Left lung (tissue), 10 donors: ENCODE measurements around the gene DNASE2B. TPM values are rescaled to one million over a fixed set of nuclear protein-coding genes. Genes with fewer than 3 reads are reported as not detected.

Experiments used
- ATAC-seq: fragments of 200-7000 bp; cut with Tn5 transposase; one replicate; pipeline ENCODE4 v1.9.1; 2020; ENCODE audit warnings: moderate library complexity
- DNase-seq, 4 donors: peaks; one replicate each; pipeline ENCODE4 v3.0.0-alpha.2; 2013 to 2020
- H3K27ac ChIP-seq, 2 donors: fragments of 200-600 bp; sonication (generic) in 1 of 2; one replicate each; pipeline versions ENCODE4 v1.5.0 to v1.8.0; 2020 to 2021
- H3K27me3 ChIP-seq, 2 donors: fragments of 200-600 bp; sonication (generic) in 1 of 2; one replicate each; pipeline versions ENCODE4 v1.5.0 to v1.8.0; 2020 to 2021
- H3K36me3 ChIP-seq, 2 donors: fragments of 200-600 bp; sonication (generic) in 1 of 2; one replicate each; pipeline versions ENCODE4 v1.5.0 to v1.8.0; 2020 to 2021
- H3K4me1 ChIP-seq, 2 donors: fragments of 200-600 bp; one replicate each; pipeline ENCODE4 v1.8.0; 2021
- H3K4me3 ChIP-seq, 2 donors: fragments of 200-600 bp; sonication (generic) in 1 of 2; one replicate each; pipeline versions ENCODE4 v1.5.0 to v1.8.0; 2020 to 2021; ENCODE audit warnings: mild to moderate bottlenecking in 1 of 2
- H3K9me3 ChIP-seq, 2 donors: fragments of 200-600 bp; sonication (generic) in 1 of 2; one replicate each; pipeline versions ENCODE4 v1.5.0 to v1.8.0; 2020 to 2021
- intact Hi-C, 2 donors: fragments of 100-400 bp; cut with DNase I; formaldehyde crosslinking; loops; one replicate each; pipeline versions ENCODE4 v1.11.2 to v1.14.2; 2022
- polyA plus RNA-seq, 6 donors: library from polyadenylated mRNA; unstranded; fragments of 120-200 nt; gene quantifications; one replicate each; pipeline ENCODE4 v1.2.1, GENCODE V29; 2013; ENCODE audit not compliant: insufficient read length in 6 of 6
- total RNA-seq, 2 donors: library from RNA; stranded (reverse); fragmentation: NEBNext Ultra II Directional; extraction: Animal tissue kit (Norgen Biotek cat#: 25700); gene quantifications; one replicate each; pipeline ENCODE4 v1.2.1, GENCODE V29; 2021
- TF ChIP-seq, protein P1 (sequence below), 2 donors: fragments of 200-600 bp; sonication (generic) in 1 of 2; IDR thresholded peaks; one replicate each; pipeline versions ENCODE4 v1.5.0 to v1.8.0; 2021; ENCODE audit warnings: antibody characterized with exemption in 2 of 2
- donor health status: DM: no; HTN: yes; CAD: no.
- donor health status: DM: no; HTN: no; CAD: no.

The DNASE2B gene
- total and polyA plus RNA-seq, 8 donors: 0.11 to 2.7 (median 0.35) TPM; not detected in 3

- no peak overlapping the region for H3K27ac ChIP-seq
- no peak overlapping the region for H3K4me3 ChIP-seq
- H3K4me1 ChIP-seq: no peaks in the 10 kb centered on the region
- H3K9me3 ChIP-seq: peaks cover 0 to 4% of the 10 kb centered on the region in 2 donors
- DNase-seq: no peak
- no peaks in the 10 kb centered on the region for H3K27me3 ChIP-seq
- no peak for ATAC-seq
- H3K36me3 ChIP-seq: no peaks in the 10 kb centered on the region
- TF ChIP-seq, protein P1, sequence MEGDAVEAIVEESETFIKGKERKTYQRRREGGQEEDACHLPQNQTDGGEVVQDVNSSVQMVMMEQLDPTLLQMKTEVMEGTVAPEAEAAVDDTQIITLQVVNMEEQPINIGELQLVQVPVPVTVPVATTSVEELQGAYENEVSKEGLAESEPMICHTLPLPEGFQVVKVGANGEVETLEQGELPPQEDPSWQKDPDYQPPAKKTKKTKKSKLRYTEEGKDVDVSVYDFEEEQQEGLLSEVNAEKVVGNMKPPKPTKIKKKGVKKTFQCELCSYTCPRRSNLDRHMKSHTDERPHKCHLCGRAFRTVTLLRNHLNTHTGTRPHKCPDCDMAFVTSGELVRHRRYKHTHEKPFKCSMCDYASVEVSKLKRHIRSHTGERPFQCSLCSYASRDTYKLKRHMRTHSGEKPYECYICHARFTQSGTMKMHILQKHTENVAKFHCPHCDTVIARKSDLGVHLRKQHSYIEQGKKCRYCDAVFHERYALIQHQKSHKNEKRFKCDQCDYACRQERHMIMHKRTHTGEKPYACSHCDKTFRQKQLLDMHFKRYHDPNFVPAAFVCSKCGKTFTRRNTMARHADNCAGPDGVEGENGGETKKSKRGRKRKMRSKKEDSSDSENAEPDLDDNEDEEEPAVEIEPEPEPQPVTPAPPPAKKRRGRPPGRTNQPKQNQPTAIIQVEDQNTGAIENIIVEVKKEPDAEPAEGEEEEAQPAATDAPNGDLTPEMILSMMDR (IDR thresholded peaks at IDR 0.05): no peak
- intact Hi-C loops: no loop called here
Measured at GRCh38 chr1:84425150-84425896, 27.0 kb downstream of the DNASE2B start.

DNA sequence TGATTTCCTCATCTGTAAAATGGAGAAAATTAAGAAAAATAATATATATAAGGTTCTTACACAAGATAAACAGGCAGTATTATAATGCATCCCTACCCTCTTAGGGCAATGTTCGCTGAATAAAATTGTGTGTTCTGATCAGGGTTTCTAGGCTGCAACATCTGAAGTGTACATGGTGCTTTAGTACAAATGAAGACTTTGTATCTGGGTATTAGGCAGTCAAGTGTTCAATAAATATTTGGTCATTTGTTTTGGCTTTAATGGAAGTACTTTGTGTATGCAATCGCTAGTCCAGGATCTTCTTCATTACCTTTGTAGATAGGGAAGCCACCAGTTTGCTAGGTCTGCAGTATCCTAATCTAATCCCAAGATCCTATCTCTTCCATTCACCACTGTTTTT is 28.1 kb downstream of the DNASE2B start:
- TF ChIP-seq, protein P1 (IDR thresholded peaks at IDR 0.05): no peak
- ATAC-seq: no peak
- intact Hi-C loops: no loop called here

DNA sequence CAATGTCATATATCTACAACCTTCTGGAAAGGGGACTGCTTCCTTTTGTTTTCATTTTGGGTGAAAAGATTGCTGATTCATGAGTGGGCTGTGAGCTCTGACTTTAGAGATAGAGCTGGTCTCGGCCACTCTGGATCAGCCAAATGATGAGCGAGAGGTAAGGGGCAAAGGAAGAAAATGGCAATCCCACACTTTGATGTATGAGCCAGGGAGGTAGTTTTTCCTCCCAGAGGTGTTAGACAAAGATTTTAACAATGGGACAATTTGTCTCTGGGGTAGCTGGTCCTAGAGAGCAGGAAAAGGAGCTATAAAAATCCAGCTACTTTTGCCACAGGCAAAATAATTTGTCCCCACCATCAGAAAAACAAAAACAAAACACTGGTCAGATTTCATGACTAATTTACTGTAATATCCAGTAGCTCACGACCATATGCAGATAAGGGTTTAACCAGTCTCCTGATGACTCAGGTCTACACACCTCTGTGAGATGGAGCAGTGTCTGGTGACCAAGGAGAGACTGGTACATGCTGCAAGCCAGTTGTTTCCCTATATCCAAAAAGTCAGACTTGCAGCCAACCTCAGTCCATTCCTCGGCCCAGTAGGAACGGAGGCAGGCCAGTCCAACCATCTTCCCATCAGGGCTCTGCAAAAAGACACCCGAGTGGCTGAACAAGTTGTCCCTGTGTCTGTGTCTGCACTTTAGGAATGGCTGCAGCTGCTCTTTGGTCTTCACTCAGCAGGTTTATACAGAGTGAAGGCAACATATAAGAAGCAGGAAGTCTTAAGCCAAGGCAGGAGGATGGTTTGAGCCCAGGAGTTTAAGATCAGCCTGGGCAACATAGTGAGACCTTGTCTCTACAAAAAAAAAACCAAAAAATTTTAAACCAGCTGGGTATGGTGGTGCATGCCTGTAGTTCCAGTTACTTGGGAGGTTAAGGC is 29.2 kb downstream of the DNASE2B start:
- no peaks in the 10 kb centered on the region for H3K36me3 ChIP-seq
- TF ChIP-seq, protein P1 (IDR thresholded peaks at IDR 0.05): no peak
- no peaks in the 10 kb centered on the region for H3K4me1 ChIP-seq
- no peak for ATAC-seq
- intact Hi-C loops: no loop called here
- DNase-seq: no peak
- no peaks in the 10 kb centered on the region for H3K27me3 ChIP-seq
- peaks cover 0 to 4% of the 10 kb centered on the region in 2 donors for H3K9me3 ChIP-seq
- H3K4me3 ChIP-seq: no peak overlapping the region
- H3K27ac ChIP-seq: no peak overlapping the region

More for the DNA sequence above, 28.1 kb downstream of the DNASE2B start:
- Histone ChIP-seq H3K27me3 (no peaks in the 10 kb centered on the region), H3K4me1 (no peaks in the 10 kb centered on the region), H3K27ac (no peak overlapping the region), H3K4me3 (no peak overlapping the region), H3K9me3 (peaks cover 0 to 4% of the 10 kb centered on the region in 2 donors), H3K36me3 (no peaks in the 10 kb centered on the region)
- DNase-seq: no peak

DNA sequence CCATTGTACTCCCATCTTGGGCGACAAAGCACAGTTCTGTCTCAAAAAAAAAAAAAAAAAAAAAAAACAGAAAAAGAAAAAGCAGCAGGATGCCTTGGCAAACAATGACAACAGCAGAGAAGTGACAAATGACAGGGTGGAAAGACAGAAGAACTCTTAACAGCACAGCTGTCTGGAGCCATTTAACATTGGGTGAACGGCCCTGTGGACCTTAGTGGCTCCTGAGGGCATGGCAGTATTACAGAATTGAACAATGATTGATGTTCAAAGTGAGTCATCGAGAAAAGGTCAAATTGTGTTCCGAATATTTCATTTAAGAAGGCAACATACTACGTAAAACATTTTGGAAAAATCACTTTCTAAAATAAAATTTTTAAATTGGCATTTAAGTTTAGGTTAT is 30.0 kb downstream of the DNASE2B start:
- intact Hi-C loops: no loop called here

More for the DNA sequence above, 30.0 kb downstream of the DNASE2B start:
- no peak for DNase-seq
- TF ChIP-seq, protein P1 (IDR thresholded peaks at IDR 0.05): no peak
- peaks cover 0 to 4% of the 10 kb centered on the region in 2 donors for H3K9me3 ChIP-seq
- no peak for ATAC-seq
- no peaks in the 10 kb centered on the region for H3K27me3 ChIP-seq
- no peak overlapping the region for H3K4me3 ChIP-seq
- peaks cover 0 to 2% of the 10 kb centered on the region in 2 donors for H3K4me1 ChIP-seq
- H3K27ac ChIP-seq: no peak overlapping the region
- no peaks in the 10 kb centered on the region for H3K36me3 ChIP-seq
